Stimulated activated CD4-positive, alpha-beta T cell treated with anti-CD3 and anti-CD28 coated beads, TNF-alpha, amount 100 ng/mL, for 24 hours (primary cell): ENCODE results near the gene WDR27.
"Not testable (repeated sequence)": the region's sequence is repeated elsewhere in the genome, so short reads cannot be mapped to it uniquely, and the experiment has no call there.

Experiments used
- DNase-seq, 3 experiments: peaks; one replicate each; pipeline ENCODE4 v3.0.0-alpha.2; 2020; ENCODE audit warnings: low read depth in 3 of 3

WDR27 gene

DNA sequence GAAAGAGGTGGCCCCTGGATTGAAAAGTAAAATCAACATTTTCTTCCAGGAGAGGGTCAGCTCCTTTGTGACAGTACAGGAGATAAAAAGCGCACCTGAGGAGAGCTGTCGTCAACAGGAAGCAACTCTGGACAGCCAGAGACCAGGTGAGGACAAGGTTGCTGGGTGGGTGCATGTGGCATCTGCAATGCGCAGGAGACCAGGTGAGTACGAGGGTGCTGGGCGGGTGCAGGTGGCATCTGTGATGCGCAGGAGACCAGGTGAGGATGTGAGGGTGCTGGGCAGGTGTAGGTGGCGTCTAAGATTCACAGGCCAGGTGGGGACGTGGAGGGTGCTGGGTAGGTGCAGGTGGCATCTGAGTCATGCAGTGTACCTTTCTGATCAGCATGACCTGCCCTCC lies 38.4 kb downstream of the WDR27 start:
- no peak for DNase-seq

DNA sequence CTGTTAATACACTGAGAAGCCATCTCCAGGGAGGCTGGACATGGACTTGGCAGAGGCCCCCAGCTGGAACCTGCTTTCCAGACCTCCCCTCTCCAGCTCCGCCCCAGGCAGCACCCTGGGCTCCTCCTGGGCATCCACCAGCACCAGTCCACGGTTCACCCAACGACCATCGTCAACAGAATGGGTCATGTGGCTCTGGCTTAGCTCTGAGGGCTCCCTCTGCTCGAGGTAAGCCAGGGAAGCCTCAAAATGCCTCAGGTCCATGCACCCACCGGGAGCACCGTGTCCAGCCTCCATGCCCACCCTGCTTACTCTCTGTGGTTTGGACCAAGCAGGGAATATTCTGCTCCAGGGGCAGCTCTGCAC lies 40.5 kb downstream of the WDR27 start:
- no peak for DNase-seq

DNA sequence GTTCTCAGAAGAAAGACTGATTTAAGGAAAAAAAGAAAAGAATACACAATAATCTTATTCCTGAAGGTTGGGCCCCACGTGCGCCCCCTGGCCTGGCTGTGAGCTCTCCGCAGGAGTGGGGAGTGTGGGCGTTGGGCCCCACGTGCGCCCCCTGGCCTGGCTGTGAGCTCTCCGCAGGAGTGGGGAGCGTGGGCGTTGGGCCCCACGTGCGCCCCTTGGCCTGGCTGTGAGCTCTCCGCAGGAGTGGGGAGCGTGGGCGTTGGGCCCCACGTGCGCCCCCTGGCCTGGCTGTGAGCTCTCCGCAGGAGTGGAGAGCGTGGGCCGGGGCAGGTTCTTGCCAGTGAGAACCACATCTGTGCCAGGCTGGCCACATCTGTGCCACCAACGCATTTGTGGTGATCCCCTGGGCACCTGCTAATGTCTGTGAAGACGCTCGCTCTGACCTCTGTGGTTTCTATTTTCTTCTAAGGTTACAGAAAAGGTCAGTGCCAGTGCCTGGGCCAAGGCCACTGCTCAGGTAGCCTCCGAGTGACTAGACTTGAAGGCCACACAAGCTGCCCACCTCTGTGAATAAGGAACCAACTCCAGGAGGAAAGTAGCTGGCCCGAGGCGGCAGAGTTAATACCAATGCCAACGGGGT lies 41.0 kb downstream of the WDR27 start:
- no peak for DNase-seq

DNA sequence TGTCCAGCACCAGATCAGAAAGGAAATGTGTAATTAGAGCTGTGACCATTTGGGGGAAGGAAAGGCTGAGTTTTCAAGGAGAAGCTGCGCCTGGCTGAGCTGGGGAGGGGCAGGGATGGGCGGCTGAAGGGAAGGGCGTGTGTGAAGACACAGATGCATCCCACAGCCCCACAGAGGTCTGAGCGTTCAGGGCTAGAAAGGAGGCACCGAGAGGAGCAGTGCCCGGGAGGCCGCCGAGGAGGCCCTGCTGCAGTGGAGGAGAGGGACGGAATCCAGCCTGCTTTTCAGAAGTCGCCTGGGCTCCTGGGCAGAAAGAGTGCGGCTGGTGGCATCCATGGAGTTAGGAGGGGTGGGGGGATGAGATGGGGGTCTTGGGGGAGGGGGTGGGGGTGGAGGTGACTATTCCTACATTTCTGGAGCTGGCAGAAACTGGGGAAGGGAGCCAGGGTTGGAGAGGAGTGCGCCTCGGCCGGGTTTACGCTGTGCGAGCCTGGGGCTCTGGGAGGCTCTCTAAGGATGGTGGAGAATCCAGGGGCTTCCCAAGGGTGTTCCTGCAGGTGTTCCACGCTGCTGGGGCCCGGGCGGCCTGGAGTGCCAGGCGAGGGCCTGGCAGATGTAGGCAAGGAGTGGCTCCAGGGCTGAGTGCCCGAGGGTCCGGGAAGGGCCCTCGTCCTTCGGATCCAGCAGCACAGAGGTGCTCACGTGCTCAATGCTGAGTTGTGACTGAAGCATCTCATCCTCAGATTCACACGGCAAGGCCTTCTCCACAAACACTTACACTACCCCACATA lies 41.8 kb downstream of the WDR27 start:
- DNase-seq = no peak

DNA sequence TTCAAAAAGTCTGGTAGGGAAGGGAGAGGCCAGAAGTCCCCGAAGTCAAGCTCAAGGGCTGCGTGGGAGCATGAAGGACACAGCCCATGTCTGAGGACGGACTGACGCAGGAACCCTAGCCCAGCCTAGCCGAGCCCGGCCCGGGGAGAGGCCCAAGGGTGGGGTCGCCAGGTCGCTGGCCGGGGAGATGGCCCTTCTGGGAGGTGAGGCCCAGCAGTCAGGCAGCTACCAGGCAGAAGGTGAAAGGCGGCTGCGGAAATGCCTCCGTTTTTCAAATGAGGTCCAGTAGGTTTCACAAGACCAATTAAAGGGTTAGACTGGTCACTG lies 44.6 kb downstream of the WDR27 start:
- no peak for DNase-seq

DNA sequence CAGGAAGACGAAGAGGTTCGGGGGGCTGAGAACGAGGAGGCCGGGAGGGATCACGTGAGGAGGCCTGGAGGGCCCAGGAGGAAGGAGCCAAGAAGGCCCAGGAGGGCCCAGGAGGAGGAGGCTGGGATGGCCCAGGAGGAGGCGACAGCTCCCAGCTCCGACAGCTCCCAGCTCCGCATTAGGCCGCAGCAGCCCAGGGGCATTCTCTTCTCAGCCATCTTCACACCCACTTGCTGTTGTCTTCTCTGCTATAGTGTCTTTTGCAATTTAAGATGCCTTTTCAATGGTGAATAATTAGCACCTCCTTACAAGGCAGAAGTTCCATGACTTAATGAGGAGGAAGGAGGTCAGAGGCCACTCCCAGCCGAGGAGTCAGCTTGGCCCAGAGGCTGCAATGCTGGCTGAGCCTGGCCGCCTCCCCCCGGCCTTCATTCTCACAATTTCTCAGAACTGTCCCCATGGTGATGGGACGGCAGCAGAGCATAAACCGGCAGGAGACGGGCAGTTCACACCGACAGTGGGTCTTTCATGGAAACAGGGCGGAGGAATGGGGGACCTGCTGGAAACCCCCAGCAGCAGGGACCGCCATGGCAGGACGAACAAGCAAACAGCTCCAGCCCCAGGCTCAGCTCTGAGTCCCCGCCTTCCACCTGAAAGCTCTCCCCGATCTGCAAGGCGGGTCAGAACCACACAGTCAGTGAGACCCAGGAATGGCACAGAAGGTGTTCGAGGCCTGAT lies 45.1 kb downstream of the WDR27 start:
- DNase-seq = no peak

DNA sequence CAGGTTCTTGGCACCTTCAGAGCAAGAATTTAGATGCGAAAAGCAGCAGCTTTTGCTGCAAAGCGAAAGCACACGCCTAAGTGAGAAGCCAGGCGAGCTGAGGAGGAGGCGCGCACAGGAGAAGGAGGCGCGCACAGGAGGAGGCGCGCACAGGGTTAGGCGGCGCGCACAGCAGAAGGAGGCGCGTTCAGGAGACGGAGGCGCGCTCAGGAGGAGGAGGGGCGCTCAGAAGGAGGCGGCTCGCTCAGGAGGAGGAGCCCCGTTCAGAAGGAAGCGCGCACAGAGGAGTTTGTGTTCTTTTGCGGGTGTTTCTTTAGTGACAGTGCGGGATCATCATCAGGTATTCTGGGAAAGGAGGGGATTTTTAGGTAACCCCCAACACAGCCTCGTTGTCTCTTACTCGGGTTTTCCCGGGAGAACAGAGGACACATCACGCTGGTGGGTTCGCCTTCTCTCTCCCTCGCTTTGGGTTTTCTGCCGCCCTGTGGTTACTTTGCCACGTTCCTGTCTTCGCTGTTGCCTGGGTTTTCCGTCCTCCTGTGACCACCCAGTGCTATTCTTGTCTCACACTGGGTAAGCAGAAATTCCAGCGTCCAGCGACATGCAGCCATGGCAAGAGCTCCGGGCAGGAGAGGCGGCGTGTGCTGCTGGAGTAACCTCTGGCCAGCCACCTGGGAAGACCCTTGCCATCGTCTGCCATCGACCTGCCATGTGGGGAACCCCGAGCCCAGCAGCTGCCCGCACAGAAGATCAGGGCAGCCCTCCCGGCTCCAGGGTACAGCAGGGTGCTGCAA lies 47.0 kb downstream of the WDR27 start:
- peak; percentile 25 to 56 (median 40) for DNase-seq

DNA sequence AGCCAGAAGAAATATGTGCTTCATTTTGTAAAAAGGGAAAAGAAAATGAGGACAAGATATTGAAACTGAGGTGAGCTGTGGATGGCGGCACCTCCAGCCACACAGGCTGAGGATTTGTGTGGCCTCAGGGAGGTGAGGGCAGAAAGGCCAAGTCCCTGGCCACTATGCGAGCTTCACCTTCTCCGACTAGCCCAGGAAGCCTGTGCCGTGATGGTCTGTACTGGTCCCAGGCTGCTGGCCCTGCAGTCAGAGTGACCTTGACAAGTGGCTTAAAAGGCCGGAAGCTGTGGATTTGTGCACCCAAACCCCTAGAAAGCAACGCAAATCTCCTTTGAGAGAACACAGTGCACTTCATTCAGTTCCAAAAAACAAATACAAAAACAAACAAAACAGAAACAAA lies 48.1 kb downstream of the WDR27 start:
- DNase-seq = no peak

DNA sequence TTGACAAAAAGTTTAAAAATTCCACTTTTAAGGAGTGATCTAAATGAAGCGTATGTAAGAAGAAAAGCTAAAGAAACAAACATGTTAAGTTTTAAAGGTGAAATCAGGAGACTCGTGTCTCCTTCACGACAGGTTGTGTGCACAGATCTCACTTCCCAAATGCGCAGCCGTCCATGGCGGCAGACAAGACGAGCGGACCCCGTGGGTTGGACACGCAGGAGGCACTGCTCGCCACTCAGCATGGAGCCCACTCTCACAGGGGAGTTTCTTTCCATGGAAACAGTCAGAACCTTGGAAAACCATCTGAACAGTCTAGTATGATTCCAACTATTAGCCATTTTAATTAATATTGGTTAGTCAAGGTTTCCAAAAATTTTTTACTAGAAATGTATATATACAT lies 48.9 kb downstream of the WDR27 start:
- no peak for DNase-seq

DNA sequence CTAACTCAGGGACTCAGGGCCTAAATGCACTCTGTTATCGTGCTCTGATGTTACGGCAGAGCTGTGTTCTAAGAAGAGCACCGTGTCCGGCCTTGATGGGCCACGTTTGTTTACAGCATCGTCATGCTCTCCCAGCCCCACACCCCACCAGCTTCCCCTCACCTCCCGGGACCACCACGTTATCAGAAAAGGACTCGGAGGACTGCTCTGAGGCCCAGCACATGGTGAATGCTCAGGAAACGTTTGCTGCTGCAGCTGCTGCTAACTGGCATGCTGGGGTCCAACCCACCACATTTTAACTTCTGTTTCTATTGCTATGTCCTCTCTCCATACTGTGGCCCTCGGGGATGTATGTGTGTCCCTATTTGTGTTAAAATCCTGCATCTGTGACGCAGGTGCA lies 50.3 kb downstream of the WDR27 start:
- no peak for DNase-seq

DNA sequence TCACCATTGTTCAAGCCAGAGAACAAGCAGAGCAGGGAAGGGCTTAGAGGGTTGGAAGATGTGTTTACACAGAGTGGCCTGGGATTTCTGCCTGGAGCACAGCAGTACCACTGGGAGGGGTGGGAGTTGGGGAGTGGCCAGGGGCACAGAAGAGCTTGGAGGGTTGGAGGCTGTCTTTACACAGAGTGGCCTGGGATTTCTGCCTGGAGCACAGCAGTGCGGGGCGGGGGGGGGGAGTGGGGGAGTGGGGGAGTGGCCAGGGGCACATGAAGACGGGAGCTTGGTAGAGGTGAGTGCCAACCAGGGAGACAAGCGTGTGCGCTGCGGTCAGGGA lies 50.9 kb downstream of the WDR27 start:
- DNase-seq = no peak

DNA sequence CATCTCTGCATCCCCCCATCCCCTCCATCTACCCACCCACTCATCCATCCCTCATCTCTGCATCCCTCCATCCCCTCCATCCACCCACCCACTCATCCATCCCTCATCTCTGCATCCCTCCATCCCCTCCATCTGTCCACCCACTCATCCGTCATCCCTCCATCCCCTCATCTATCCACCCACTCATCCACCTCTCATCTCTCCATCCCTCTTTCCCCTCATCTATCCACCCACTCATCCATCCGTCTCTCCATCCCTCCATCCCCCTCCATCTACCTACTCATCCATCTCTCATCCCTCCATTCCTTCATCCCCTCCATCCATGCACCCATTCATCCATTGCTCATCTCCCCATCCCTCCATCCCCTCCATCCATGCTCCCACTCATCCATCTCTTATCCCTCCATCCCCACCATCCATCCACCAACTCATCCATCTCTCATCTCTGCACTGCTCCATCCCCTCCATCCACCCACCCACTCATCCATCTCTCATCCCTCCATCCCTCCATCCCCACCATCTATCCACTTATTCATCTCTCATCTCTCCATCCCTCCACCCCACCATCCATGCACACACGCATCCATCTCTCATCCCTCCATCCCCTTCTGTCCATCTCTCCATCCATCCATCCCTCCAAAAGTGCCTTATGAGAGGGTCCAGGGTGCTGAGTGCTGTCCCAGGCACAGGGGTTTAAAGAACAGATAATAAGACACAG lies 51.4 kb downstream of the WDR27 start:
- no peak for DNase-seq

DNA sequence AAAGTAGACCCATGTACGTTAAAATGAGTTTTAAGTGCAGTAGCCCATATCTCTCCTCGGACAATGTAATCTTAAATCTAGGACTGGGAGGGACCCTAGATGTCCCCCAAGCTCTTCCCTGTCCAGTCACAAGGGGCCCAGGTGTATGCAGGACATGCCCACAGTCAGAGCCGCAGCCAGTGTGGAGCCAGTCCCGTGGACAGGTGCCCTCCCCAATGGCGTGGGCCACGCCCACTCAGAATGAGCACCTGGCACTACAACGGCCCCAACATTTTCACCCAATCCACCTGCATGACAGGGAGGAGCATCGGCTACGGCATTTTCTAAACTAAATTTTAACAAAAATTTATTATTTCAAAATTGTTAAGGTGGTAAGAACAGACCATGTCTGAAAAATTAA lies 53.2 kb downstream of the WDR27 start:
- DNase-seq = no peak

DNA sequence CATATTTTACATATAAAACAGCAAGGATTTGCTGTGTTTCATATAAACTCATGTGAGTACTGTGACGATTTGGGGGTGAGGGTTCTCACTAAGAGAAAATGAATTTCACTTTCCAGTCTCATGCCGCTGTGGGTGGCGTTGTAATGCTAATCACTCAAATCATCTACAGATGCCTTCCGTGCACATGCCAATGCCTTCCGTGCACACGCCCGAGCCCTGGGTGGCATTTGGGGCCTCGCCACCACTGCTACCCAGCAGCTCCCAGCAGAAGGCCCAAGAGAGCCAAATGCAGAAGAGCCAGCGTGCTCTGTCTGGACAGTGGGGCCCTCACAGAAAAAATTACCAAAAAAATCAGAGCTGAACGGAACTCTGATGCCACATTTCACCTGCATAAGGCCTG lies 53.7 kb downstream of the WDR27 start:
- no peak for DNase-seq

DNA sequence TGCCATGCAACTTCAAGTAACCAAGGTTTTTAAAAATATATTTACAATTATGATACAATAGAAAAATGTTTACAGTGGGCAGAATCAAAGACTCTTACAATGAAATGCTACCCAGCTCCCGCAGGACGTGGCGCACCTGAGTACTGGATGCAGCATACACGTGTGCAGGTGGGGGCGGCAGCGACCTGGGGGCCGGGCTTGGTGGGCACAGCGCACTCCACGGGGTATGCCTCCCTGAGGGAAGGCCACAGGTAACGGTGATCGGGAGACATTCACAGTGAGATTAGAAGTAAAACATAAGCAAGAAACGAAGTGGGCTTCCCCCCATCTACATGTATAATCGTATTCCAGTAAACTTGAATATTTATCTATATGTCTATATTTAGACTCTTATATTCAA lies 54.2 kb downstream of the WDR27 start:
- no peak for DNase-seq

DNA sequence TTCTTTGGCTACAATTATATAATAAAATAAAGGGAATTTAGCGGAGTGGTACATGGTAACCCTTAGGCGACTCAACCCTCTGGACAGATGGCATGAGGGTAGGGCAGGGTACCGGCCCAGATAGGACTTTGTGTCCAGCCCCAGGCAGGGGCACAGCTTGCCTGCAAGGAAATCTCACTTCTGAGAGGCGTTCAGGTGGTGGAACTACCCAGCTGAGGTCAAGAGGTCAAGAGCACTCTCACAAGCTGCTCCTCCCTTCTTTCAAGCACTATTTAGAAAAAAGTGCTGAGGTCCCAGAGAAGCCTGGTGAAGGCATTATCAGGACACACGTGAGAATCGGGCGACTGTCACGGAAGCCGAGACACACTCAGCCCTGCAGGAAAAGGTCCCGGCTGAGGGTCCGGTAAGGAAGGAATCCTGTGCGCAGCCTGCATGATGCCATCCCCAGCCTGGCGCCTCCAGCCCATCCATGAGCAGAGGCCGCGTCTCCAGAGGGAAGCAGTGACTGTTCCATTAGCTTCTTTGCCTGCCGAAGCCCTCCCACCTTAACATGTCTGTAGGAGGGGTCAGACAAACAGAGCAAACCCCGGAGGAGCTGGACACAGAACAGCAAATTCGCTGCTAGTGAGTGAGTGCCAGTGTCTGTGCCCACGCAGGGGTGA lies 54.8 kb downstream of the WDR27 start:
- no peak for DNase-seq

DNA sequence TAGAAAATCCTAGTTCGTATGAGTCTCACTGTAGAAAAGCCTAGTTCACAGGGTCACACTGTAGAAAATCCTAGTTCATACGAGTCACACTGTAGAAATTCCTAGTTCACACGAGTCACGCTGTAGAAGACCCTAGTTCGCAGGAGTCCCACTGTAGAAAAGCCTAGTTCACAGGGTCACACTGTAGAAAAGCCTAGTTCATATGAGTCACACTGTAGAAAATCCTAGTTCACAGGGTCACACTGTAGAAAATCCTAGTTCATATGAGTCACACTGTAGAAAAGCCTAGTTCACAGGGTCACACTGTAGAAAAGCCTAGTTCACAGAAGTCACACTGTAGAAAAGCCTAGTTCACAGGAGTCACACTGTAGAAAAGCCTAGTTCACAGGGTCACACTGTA lies 56.4 kb downstream of the WDR27 start:
- not testable (repeated sequence) for DNase-seq

DNA sequence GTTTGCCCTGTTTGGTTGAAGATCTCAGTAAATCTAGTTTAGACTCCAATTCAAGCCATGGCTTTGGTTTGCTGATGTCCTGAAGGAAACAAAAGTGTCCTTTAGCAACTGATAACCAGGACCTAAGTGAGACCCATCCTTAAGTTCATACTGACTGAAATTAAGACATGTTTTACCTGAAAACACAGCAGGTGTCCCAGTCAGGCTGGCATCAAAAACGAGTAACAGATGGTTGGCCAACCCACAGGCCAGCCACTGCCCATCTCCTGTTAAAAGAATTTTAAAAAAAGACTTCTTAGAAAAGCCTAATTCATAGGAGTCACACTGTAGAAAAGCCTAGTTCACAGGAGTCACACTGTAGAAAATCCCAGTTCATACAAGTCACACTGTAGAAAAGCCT lies 58.3 kb downstream of the WDR27 start:
- DNase-seq = no peak

DNA sequence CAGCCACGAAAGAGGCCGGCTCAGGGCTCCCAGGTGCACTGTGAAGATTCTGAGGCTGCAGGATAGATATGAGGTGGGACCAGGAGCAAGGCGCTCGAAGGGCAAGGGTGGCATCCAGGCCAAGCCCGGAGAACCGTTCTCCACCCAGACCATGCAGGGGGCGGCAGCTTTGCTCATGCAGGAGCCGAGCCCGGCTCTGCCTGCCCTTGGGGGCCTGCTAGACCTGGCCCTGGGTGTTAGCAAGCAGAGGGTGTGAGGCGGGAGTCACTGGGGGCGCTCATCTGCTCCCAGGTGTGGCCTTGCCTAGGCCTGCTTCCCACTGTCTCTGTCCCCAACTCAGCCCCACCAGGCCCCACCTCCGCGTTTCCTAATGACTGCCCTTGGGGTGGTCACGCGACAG lies 59.4 kb downstream of the WDR27 start:
- DNase-seq = no peak

DNA sequence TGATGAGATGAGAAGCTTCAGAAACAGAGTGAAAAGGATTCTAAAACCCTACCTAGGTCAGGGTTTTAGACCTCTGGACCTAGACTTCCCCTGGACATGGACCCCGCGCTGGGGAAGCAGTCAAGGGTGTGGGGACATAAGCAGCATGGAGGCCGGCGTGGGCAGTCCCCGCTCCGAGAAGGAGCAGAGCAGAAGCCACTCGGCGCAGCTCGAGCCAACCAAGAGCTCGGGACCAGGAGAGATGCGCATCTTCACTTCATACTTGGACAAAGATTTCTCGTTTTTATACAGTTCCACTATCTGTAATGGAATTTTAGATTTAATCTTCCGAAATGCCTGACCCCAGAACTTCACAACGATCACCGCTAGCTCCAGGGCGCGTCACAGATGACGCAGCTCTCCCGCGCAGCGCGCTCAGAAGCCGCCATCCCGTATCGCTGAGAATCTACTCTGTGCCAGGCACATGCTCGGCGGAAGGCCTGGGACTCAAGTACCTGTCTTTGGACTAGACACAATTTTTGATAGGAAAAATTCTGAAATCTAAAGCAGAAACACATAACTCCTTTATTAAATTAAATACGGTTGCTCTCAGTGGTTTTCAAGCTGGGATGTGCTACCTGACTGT lies 60.3 kb downstream of the WDR27 start:
- DNase-seq = no peak

DNA sequence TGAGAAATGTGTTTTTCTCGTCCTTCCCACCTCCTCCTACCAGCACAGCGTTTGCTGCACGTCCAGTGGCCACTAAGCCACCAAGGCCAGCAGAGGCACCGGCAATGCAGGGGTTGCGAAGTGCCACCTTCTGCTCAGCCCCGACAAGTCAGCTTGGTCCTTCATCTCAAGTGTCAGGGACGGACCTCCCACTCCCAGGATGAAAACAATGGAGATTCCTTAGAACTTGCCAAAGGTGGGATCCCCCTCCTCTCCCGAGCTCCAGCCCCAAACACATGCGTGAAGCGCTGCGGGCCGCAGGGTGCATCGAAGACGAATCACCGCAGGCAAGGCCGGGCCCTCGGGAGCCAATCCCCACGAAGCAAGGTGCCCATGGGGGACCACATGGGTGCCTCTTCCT lies 60.8 kb downstream of the WDR27 start:
- no peak for DNase-seq
